ENCODE data around the gene TLR4. TPM values are rescaled to one million over a fixed set of nuclear protein-coding genes. Genes with fewer than 3 reads are reported as not detected.

TLR4 gene
- total and polyA plus RNA-seq, 10 of the 15 experiments (the other 5 are each of a cell fraction or from before 2014, with no cell fraction given), result 0.03 to 0.50 (median 0.16) TPM

DNA sequence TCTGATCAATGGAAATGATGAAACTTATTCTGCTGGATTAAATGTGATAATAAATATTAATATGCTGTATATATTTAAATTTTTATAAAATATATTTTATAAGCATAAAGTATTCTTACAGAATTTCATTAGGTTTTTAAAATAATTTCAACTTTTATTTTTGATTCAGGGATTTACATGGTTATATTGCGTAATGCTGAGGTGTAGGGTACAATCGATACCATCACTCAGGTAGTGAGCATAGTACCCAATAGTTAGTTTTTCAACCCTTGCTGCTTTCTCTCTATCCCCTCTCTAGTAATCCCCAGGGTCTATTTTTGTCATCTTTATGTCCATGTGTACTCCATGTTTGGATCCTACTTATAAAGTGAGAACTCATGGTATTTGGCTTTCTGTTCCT is 5.7 kb downstream of the TLR4 start:
- no peaks in the 10 kb centered on the region; a peak in 1 of 4 replicates for H3K27me3 ChIP-seq (replicated peaks in 1 of 2; ENCODE audit: control insufficient read depth in 2 of 2, insufficient read depth in 2 of 2, low read length in 1 of 2)
- in situ Hi-C loops (cut with MboI) (no loop called here), intact Hi-C loops (cut with micrococcal nuclease; ENCODE audit: unreplicated experiment) (no loop called here)
- no TSS peak for BruUV-seq (replicated peaks)
- no peaks in the 10 kb centered on the region for H3K36me3 ChIP-seq (ENCODE audit: control insufficient read depth in 2 of 2, insufficient read depth in 2 of 2, low read length in 1 of 2)
- no peak overlapping the region for H3K4me3 ChIP-seq
- DNase-seq (ENCODE audit: low read depth, low spot score) (no peak), FAIRE-seq (no peak), ATAC-seq (no peak)
- RAD21 ChIA-PET (ENCODE audit: unreplicated experiment), result no interaction called here
- H4K20me1 ChIP-seq (ENCODE audit: control insufficient read depth, insufficient read depth), result no peaks in the 10 kb centered on the region
- SMC1A ChIA-PET (ENCODE audit: uncharacterized antibody, unreplicated experiment), result interaction anchor here (0.7 kb wide), 1 partner anchor 8 kb away, joined by 3 read pairs; no protein-coding TSS in a partner anchor
- H3K9ac ChIP-seq (ENCODE audit: control insufficient read depth, insufficient read depth, low read length), result no peak overlapping the region
- H3K4me2 ChIP-seq (ENCODE audit: control insufficient read depth, insufficient read depth), result no peak overlapping the region
- H3K27ac ChIP-seq (ENCODE audit: control insufficient read depth, insufficient read depth), result no peak overlapping the region
- H3K79me2 ChIP-seq (ENCODE audit: control insufficient read depth, insufficient read depth, low read length), result no peaks in the 10 kb centered on the region
- H3K9me3 ChIP-seq (replicated peaks; ENCODE audit: control insufficient read depth, insufficient read depth, low read length), result no peaks in the 10 kb centered on the region
- no peaks in the 10 kb centered on the region for H3K4me1 ChIP-seq (ENCODE audit: control insufficient read depth, insufficient read depth, low read length)
- POLR2A ChIA-PET, result no interaction called here
- no peak overlapping the region for H2AFZ ChIP-seq (ENCODE audit: control insufficient read depth, low read depth, low read length)
- no peak for TF ChIP-seq ZBTB40 (IDR thresholded peaks at IDR 0.05; ENCODE audit: borderline replicate concordance)
- no peak for TF ChIP-seq CREM (IDR thresholded peaks at IDR 0.05; ENCODE audit: low read depth)
- no peak for TF ChIP-seq HDAC6 (IDR thresholded peaks at IDR 0.05; ENCODE audit: unreplicated experiment)
- TF ChIP-seq EED (IDR thresholded peaks at IDR 0.05; ENCODE audit: low read depth), result no peak
- TF ChIP-seq BMI1 (IDR thresholded peaks at IDR 0.05; ENCODE audit: borderline replicate concordance), result no peak
- TF ChIP-seq SUPT20H (IDR thresholded peaks at IDR 0.05; ENCODE audit: borderline replicate concordance, control insufficient read depth, low read depth, low read length), result no peak
- TF ChIP-seq, protein P1, sequence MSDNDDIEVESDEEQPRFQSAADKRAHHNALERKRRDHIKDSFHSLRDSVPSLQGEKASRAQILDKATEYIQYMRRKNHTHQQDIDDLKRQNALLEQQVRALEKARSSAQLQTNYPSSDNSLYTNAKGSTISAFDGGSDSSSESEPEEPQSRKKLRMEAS (IDR thresholded peaks at IDR 0.05; ENCODE audit: low read depth, low read length), result no peak
- TF ChIP-seq GATAD2B (conservative IDR thresholded peaks at IDR 0.05; ENCODE audit: low read depth), result no peak
- no peak for TF ChIP-seq SIX5 (IDR thresholded peaks at IDR 0.05; ENCODE audit: low read depth, low read length, severe bottlenecking)
- TF ChIP-seq FOXM1 (IDR thresholded peaks at IDR 0.05; ENCODE audit: low read depth, low read length), result no peak
- TF ChIP-seq ZNF622 (IDR thresholded peaks at IDR 0.05), result no peak
- TF ChIP-seq, protein P2, sequence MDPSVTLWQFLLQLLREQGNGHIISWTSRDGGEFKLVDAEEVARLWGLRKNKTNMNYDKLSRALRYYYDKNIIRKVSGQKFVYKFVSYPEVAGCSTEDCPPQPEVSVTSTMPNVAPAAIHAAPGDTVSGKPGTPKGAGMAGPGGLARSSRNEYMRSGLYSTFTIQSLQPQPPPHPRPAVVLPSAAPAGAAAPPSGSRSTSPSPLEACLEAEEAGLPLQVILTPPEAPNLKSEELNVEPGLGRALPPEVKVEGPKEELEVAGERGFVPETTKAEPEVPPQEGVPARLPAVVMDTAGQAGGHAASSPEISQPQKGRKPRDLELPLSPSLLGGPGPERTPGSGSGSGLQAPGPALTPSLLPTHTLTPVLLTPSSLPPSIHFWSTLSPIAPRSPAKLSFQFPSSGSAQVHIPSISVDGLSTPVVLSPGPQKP (IDR thresholded peaks at IDR 0.05; ENCODE audit: low read depth, low read length), result no peak
- TF ChIP-seq CEBPB (IDR thresholded peaks at IDR 0.05; ENCODE audit: borderline replicate concordance in 1 of 2, low read depth in 2 of 2, low read length in 2 of 2), result no peak
- CTCF ChIA-PET, result no interaction called here
- 74% methylated on average over 2 of the region's 2 CpGs for WGBS (ENCODE audit: insufficient coverage, insufficient replicate concordance, low lambda C conversion rate, missing lambda C conversion rate)

Measured in GM12878 (cell line).